Right lobe of liver (tissue), 6 donors: ENCODE results near the gene BCAN. TPM values are rescaled to one million over a fixed set of nuclear protein-coding genes. Genes with fewer than 3 reads are reported as not detected.

Experiments
- ATAC-seq, 4 donors: fragments of 200-7000 bp; cut with Tn5 transposase; one replicate each; pipeline ENCODE4 v1.9.1; 2020; ENCODE audit warnings: mild to moderate bottlenecking in 4 of 4, moderate library complexity in 4 of 4
- DNase-seq, 3 donors: peaks; one replicate each; pipeline ENCODE4 v3.0.0-alpha.2; 2020
- H3K27ac ChIP-seq, 3 donors: fragments of 200-600 bp; one replicate each; pipeline ENCODE4 v1.8.0; 2022
- H3K27me3 ChIP-seq, 2 donors: fragments of 200-600 bp; one replicate each; pipeline ENCODE4 v1.8.0; 2022
- H3K36me3 ChIP-seq, 4 donors: fragments of 200-600 bp; sonication (generic) in 1 of 4; one replicate each; pipeline versions ENCODE4 v1.5.1 to v1.8.0; 2017 to 2022; ENCODE audit warnings: control low read depth in 1 of 4
- H3K4me1 ChIP-seq, 4 donors: fragments of 200-600 bp; sonication (generic) in 1 of 4; one replicate each; pipeline versions ENCODE4 v1.5.1 to v1.8.0; 2017 to 2022; ENCODE audit warnings: control low read depth in 1 of 4
- H3K4me3 ChIP-seq, 3 donors: fragments of 200-600 bp; one replicate each; pipeline ENCODE4 v1.8.0; 2022
- H3K9me3 ChIP-seq, 4 donors: fragments of 200-600 bp; sonication (generic) in 1 of 4; one replicate each; pipeline versions ENCODE4 v1.5.1 to v1.8.0; 2017 to 2022; ENCODE audit warnings: control low read depth in 1 of 4
- POLR2A ChIP-seq: fragments of 450-650 bp; IDR thresholded peaks from one replicate; pipeline ENCODE4 v1.6.1; 2017; ENCODE audit warnings: antibody characterized with exemption, mild to moderate bottlenecking
- WGBS: methylation state at CpG from one replicate; pipeline ENCODE4 v1.1.6; 2018; ENCODE audit warnings: low coverage, low lambda C conversion rate; ENCODE audit not compliant: insufficient coverage; ENCODE audit errors: missing lambda C conversion rate; 5-methylcytosine and 5-hydroxymethylcytosine counted together
- intact Hi-C, 2 donors: fragments of 100-400 bp; cut with DNase I; formaldehyde crosslinking; loops; one replicate each; pipeline versions ENCODE4 v1.11.2 to v1.14.1; 2022
- long read RNA-seq: library from polyadenylated mRNA; unstranded; transcript quantifications from one replicate; pipeline ENCODE4 v2.0.0, GENCODE V29; 2019
- total RNA-seq, 6 experiments: library from RNA; depleted of rRNA in 2 of 6; stranded (reverse); fragments of >200 nt in 2 of 6; fragmentation: NEBNext Ultra II Directional in 3 of 6; extraction: Animal tissue kit (Norgen Biotek cat#: 25700) in 3 of 6; gene quantifications; one replicate each; pipeline versions ENCODE4 v1.1.0 to v1.2.4, GENCODE V29; 2016 to 2023
- TF ChIP-seq, protein P1 (sequence below), 4 donors: fragments of 200-600 bp in 3 of 4; fragments of 450-650 bp in 1 of 4; IDR thresholded peaks; one replicate each; pipeline versions ENCODE4 v1.5.1 to v1.8.0; 2016 to 2022; ENCODE audit warnings: antibody characterized with exemption in 4 of 4, mild to moderate bottlenecking in 2 of 4
- donor health status: DM: no; HTN: yes; CAD: no.
- donor health status: DM: no; HTN: no; CAD: no.
- donor health status: DM: no; HTN: no; CAD: no.
- donor health status: DM: no; HTN: yes; CAD: no.
- donor health status: DM: no; HTN: yes; CAD: no.

BCAN gene, protein sequence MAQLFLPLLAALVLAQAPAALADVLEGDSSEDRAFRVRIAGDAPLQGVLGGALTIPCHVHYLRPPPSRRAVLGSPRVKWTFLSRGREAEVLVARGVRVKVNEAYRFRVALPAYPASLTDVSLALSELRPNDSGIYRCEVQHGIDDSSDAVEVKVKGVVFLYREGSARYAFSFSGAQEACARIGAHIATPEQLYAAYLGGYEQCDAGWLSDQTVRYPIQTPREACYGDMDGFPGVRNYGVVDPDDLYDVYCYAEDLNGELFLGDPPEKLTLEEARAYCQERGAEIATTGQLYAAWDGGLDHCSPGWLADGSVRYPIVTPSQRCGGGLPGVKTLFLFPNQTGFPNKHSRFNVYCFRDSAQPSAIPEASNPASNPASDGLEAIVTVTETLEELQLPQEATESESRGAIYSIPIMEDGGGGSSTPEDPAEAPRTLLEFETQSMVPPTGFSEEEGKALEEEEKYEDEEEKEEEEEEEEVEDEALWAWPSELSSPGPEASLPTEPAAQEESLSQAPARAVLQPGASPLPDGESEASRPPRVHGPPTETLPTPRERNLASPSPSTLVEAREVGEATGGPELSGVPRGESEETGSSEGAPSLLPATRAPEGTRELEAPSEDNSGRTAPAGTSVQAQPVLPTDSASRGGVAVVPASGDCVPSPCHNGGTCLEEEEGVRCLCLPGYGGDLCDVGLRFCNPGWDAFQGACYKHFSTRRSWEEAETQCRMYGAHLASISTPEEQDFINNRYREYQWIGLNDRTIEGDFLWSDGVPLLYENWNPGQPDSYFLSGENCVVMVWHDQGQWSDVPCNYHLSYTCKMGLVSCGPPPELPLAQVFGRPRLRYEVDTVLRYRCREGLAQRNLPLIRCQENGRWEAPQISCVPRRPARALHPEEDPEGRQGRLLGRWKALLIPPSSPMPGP
- not detected for total RNA-seq
- long read RNA-seq: 0 reads

DNA sequence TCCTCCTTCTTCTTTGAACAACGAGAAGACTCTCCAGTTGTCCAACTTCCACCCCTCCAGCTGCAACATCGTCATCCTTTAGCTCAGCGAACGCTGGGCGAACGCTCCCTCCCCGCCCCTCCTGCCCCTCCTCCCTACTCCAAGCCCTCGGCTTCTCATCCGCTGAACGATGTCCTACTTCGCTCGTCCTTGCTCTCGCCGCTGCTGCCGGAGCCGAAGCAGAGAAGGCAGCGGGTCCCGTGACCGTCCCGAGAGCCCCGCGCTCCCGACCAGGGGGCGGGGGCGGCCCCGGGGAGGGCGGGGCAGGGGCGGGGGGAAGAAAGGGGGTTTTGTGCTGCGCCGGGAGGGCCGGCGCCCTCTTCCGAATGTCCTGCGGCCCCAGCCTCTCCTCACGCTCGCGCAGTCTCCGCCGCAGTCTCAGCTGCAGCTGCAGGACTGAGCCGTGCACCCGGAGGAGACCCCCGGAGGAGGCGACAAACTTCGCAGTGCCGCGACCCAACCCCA, at the start of gene BCAN:
BCAN (plus strand) TSS at position 357 of the 504 bp plus-strand sequence. CDS start 3,938 bp downstream, outside the sequence.
- TF ChIP-seq, protein P1, sequence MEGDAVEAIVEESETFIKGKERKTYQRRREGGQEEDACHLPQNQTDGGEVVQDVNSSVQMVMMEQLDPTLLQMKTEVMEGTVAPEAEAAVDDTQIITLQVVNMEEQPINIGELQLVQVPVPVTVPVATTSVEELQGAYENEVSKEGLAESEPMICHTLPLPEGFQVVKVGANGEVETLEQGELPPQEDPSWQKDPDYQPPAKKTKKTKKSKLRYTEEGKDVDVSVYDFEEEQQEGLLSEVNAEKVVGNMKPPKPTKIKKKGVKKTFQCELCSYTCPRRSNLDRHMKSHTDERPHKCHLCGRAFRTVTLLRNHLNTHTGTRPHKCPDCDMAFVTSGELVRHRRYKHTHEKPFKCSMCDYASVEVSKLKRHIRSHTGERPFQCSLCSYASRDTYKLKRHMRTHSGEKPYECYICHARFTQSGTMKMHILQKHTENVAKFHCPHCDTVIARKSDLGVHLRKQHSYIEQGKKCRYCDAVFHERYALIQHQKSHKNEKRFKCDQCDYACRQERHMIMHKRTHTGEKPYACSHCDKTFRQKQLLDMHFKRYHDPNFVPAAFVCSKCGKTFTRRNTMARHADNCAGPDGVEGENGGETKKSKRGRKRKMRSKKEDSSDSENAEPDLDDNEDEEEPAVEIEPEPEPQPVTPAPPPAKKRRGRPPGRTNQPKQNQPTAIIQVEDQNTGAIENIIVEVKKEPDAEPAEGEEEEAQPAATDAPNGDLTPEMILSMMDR (IDR thresholded peaks at IDR 0.05): no peak
- TF ChIP-seq POLR2A: no peak
- H3K4me3 ChIP-seq: no peak within 1 kb of the TSS
- no peaks in the 10 kb centered on the region for H3K27me3 ChIP-seq
- under 1% methylated on average over 15 of the region's 46 CpGs for WGBS
- H3K36me3 ChIP-seq: no peaks in the 10 kb centered on the region
- DNase-seq: no peak
- no peaks in the 10 kb centered on the region for H3K9me3 ChIP-seq
- no peak within 1 kb of the TSS for H3K27ac ChIP-seq
- intact Hi-C loops: no loop called here
- ATAC-seq: peak in 1 of 4 donors; percentile 29
- H3K4me1 ChIP-seq: peaks cover 0 to 5% (median 0%) of the 10 kb centered on the region in 4 donors

DNA sequence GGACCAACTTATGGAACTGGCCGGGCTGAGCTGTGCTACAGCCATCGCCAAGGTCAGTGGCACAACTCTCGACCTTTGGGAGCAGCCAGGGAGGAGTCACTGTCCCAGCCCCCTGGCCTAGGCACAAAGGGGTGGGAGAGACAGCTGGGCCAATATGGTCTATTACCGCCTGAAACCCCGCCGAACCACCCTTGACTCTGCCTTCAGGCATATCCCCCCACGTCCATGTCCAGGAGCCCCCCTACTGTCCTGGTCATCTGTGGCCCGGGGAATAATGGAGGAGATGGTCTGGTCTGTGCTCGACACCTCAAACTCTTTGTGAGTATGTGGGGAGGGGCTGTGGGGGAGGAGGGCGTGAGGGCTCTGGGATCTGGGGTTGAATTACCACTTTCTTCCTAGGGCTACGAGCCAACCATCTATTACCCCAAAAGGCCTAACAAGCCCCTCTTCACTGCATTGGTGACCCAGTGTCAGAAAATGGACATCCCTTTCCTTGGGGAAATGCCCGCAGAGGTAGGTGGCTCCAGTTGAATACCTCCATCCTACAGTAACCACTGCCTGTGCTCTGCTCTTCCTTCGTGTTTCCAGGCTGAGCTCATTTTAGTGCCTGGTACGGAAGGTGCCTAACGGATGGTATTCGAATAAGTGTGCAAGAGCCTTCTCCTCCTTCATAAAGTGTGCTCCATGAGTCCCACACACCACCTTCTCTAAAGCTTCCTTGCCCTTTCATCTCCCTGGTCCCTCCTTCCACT, 49.6 kb upstream of the BCAN start:
- peaks cover 0 to 14% (median 0%) of the 10 kb centered on the region in 4 donors for H3K36me3 ChIP-seq
- intact Hi-C loops: no loop called here
- H3K27ac ChIP-seq: peak overlapping the region; percentile 57 to 77 (median 58)
- H3K27me3 ChIP-seq: no peaks in the 10 kb centered on the region
- no peaks in the 10 kb centered on the region for H3K9me3 ChIP-seq
- peak overlapping the region; percentile 57 to 81 (median 70) for H3K4me3 ChIP-seq
- WGBS: 53% methylated on average over 10 of the region's 16 CpGs
- H3K4me1 ChIP-seq: peaks cover 0 to 5% (median 0%) of the 10 kb centered on the region in 4 donors
- ATAC-seq (no peak), DNase-seq (no peak)
- TF ChIP-seq, protein P1 (IDR thresholded peaks at IDR 0.05): no peak
- no peak for TF ChIP-seq POLR2A

DNA sequence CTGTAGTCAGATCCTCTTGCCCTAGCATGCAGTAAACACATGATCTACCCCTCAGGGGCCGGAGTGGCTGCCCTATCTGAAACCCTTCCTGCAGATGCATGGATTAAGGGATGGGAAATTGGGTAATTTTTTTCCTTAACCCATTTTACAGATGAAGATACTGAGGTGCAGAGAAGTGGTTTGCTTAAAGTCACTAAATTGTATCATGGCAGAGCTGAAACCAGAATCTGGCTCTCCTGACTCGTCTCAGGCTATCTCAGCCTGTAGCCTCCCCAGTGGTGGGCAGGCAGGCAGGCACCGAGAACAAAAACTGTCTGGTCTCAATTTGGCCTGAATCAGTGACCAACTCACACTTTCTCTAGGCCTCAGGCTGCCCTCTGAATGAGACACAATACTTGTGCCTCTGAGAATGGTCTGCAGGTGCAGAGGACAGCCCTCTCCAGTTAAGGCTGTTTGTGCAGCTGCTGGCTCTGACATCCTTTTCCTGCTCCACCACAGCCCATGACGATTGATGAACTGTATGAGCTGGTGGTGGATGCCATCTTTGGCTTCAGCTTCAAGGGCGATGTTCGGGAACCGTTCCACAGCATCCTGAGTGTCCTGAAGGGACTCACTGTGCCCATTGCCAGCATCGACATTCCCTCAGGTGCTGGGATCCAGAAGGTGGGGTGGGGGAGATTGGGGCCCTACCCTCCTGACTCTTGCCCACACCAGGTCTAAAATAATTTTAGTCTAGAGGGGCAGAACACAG, 48.8 kb upstream of the BCAN start:
- H3K4me3 ChIP-seq: no peak overlapping the region
- no peaks in the 10 kb centered on the region for H3K27me3 ChIP-seq
- H3K9me3 ChIP-seq: no peaks in the 10 kb centered on the region
- H3K4me1 ChIP-seq: peaks cover 0 to 5% (median 0%) of the 10 kb centered on the region in 4 donors
- H3K27ac ChIP-seq: no peak overlapping the region
- TF ChIP-seq POLR2A: no peak
- TF ChIP-seq, protein P1 (IDR thresholded peaks at IDR 0.05): no peak
- ATAC-seq: no peak
- 86% methylated on average over 5 of the region's 8 CpGs for WGBS
- no peak for DNase-seq
- H3K36me3 ChIP-seq: peaks cover 0 to 20% (median 0%) of the 10 kb centered on the region in 4 donors
- intact Hi-C loops: no loop called here
